Parathyroid adenoma (tissue), 2 donors: Measurements from ENCODE around the gene MVB12B.

Experiments used
- H2AFZ ChIP-seq: fragments of 300-600 bp; sonication (generic); one replicate; pipeline ENCODE4 v1.7.0; 2017; ENCODE audit warnings: antibody characterized with exemption, mild to moderate bottlenecking
- H3K27ac ChIP-seq: fragments of 300-600 bp; sonication (generic); one replicate; pipeline ENCODE4 v1.7.0; 2017
- H3K27me3 ChIP-seq: fragments of 300-600 bp; sonication (generic); one replicate; pipeline ENCODE4 v1.7.0; 2017; ENCODE audit warnings: low read length; ENCODE audit not compliant: control insufficient read depth, insufficient read depth
- H3K36me3 ChIP-seq: fragments of 300-600 bp; sonication (generic); one replicate; pipeline ENCODE4 v1.7.0; 2017; ENCODE audit warnings: low read length; ENCODE audit not compliant: control insufficient read depth, insufficient read depth
- H3K4me1 ChIP-seq: fragments of 300-600 bp; sonication (generic); one replicate; pipeline ENCODE4 v1.7.0; 2017; ENCODE audit warnings: control low read depth
- H3K4me2 ChIP-seq: fragments of 300-600 bp; sonication (generic); one replicate; pipeline ENCODE4 v1.7.0; 2017; ENCODE audit warnings: low read length
- H3K4me3 ChIP-seq: fragments of 300-600 bp; sonication (generic); one replicate; pipeline ENCODE4 v1.7.0; 2017; ENCODE audit warnings: low read depth, low read length
- H3K79me2 ChIP-seq: fragments of 300-600 bp; sonication (generic); one replicate; pipeline ENCODE4 v1.7.0; 2017; ENCODE audit warnings: control low read depth
- H3K9ac ChIP-seq: fragments of 300-600 bp; sonication (generic); one replicate; pipeline ENCODE4 v1.7.0; 2017; ENCODE audit warnings: mild to moderate bottlenecking
- H3K9me3 ChIP-seq: fragments of 300-600 bp; sonication (generic); one replicate; pipeline ENCODE4 v1.7.0; 2017; ENCODE audit warnings: low read length; ENCODE audit not compliant: control insufficient read depth
- TF ChIP-seq, protein P1 (sequence below): fragments of 300-600 bp; sonication (generic); IDR thresholded peaks from one replicate; pipeline ENCODE4 v1.7.0; 2017; ENCODE audit warnings: antibody characterized with exemption, mild to moderate bottlenecking
- donor health status: primary hyperparathyroidism.

The MVB12B gene

DNA sequence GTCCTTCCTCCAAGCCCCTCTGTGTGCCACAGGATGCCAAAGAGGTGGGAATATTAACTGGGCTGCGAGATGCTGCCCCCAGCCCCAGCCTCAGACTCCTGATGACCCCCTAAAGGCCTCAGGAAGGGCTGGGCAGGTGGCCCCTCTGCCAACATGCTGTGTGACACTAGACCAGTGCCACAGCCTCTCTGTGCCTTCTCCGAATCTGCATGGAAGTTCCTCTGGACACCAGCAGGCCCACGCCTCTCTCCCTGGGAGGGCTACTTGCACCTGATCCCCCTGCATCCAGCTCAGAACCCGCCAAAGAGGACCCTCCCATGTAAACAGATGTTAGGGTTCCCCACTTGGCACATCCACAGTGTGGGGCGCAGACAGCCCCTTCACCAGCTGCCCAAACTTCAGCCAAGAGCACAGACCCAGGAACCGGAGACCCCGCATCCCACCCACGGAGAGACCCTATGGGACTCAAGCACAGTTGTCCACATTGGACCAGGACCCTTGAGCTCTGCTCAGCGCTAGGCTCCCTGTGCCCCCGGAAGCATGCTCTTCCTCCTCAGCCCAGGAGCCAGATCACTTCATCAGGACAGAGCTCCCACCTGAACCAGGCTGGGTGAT is 195.5 kb downstream of the MVB12B start:
- no peak overlapping the region for H3K9ac ChIP-seq
- no peaks in the 10 kb centered on the region for H3K4me1 ChIP-seq
- H3K4me3 ChIP-seq, result no peak overlapping the region
- H3K4me2 ChIP-seq, result no peak overlapping the region
- no peaks in the 10 kb centered on the region for H3K36me3 ChIP-seq
- H3K79me2 ChIP-seq, result no peaks in the 10 kb centered on the region
- no peak overlapping the region for H3K27ac ChIP-seq
- H3K27me3 ChIP-seq, result no peaks in the 10 kb centered on the region
- H2AFZ ChIP-seq, result no peak overlapping the region
- no peaks in the 10 kb centered on the region for H3K9me3 ChIP-seq
- TF ChIP-seq, protein P1, sequence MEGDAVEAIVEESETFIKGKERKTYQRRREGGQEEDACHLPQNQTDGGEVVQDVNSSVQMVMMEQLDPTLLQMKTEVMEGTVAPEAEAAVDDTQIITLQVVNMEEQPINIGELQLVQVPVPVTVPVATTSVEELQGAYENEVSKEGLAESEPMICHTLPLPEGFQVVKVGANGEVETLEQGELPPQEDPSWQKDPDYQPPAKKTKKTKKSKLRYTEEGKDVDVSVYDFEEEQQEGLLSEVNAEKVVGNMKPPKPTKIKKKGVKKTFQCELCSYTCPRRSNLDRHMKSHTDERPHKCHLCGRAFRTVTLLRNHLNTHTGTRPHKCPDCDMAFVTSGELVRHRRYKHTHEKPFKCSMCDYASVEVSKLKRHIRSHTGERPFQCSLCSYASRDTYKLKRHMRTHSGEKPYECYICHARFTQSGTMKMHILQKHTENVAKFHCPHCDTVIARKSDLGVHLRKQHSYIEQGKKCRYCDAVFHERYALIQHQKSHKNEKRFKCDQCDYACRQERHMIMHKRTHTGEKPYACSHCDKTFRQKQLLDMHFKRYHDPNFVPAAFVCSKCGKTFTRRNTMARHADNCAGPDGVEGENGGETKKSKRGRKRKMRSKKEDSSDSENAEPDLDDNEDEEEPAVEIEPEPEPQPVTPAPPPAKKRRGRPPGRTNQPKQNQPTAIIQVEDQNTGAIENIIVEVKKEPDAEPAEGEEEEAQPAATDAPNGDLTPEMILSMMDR, result no peak

DNA sequence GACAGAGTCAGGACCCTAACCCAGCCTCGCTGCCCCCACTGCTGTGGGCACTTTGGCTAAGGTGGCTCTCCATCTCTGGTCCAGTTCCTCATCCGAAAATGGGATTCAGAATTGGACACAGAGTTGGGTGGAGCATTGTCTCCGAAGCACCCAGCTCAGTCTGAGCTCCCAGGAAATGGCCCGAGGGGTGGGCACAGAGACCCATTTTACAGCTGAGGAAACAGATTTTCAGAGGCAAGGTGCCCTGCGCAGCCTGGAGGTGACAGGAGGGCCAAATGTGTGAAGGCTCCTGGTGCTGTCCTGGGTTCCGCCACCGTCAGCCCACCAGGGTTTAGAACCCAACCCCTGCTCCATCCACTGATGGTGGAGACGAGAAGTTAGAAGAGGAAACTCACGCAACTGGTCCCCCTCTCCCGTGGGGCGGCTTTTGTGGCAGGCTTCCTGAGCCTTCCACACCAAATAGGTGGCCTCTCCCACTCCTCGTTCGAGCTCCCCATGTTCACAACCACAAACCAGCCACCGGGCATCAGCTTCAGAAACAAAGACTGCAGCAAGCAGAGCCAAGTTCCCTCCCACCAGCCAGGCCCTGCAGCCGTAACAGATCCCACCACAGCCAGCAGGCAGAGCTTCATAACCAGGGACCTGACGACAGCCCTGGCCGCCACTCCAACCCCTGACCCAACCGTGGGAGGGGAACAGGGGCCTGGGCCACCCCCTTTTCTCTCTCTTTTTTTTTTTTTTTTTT is 196.2 kb downstream of the MVB12B start:
- Histone ChIP-seq H3K27me3 (no peaks in the 10 kb centered on the region), H3K27ac (no peak overlapping the region), H3K79me2 (no peaks in the 10 kb centered on the region), H3K9me3 (no peaks in the 10 kb centered on the region), H3K36me3 (no peaks in the 10 kb centered on the region), H3K4me3 (no peak overlapping the region), H3K4me1 (no peaks in the 10 kb centered on the region), H3K9ac (no peak overlapping the region), H2AFZ (no peak overlapping the region), H3K4me2 (no peak overlapping the region)
- TF ChIP-seq, protein P1, result no peak

DNA sequence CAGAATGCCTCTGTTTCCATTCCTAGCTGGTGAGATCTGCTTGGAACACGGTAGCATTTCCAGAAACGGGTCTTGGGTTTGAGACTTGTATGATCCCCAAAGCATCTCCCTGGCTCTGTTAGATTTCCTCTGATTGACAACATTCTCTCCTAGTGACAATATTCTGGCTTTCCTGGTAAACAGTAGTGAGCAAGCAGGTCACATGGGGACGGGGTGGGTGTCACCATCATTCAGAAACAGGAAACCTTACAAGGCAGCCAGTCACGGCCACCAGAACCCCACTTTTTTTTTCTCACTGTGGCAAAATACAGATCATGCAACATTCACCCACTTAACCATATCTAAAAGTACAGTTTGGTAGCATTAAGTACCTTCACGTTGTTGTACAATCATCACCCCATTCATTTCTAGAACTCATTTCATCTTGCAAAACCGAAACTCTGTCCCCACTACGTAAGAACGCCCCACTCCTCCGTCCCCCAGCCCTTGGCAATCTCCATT is 197.0 kb downstream of the MVB12B start:
- H3K9ac ChIP-seq, result no peak overlapping the region
- no peaks in the 10 kb centered on the region for H3K27me3 ChIP-seq
- no peak overlapping the region for H3K4me2 ChIP-seq
- H3K4me1 ChIP-seq, result no peaks in the 10 kb centered on the region
- no peak overlapping the region for H3K4me3 ChIP-seq
- H3K27ac ChIP-seq, result no peak overlapping the region
- H3K9me3 ChIP-seq, result no peaks in the 10 kb centered on the region
- no peaks in the 10 kb centered on the region for H3K36me3 ChIP-seq
- TF ChIP-seq, protein P1, result no peak
- no peak overlapping the region for H2AFZ ChIP-seq
- H3K79me2 ChIP-seq, result no peaks in the 10 kb centered on the region

DNA sequence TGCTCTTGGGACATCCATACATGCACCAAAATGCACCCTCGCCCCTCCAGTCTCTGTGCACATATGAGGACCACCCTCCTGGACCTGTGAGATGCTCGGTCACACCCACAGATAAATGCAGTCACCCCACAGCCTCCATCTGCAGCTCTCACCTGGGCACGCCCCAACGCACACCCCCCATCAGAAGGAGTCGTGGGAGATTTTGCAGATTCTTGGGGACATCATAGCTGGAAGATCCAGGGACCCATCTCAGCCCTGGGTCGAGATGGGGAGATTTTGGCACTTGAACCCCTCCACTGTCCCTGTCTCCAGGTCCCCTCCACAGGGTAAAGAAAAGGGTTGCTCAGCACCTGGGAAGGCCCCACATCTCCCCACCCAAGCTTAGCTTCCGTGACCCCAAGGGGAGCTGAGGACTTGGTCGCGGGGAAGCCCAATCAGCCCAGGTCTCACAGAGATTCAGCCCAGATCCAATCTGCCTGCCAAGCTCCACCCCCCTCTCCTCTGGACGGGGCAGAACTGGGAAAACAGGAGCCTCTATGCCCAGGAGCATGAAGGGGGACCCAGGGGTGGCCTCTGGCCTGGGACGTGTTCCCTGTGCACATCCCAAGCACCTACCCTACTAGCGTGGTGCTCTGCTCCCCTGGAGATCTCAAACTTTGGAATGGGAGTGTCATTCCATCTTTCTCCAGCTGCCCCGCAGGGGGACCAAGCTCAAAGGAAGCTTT is 197.9 kb downstream of the MVB12B start:
- H3K4me3 ChIP-seq, result no peak overlapping the region
- TF ChIP-seq, protein P1, result no peak
- no peaks in the 10 kb centered on the region for H3K79me2 ChIP-seq
- H3K27ac ChIP-seq, result no peak overlapping the region
- no peaks in the 10 kb centered on the region for H3K36me3 ChIP-seq
- no peak overlapping the region for H3K4me2 ChIP-seq
- H3K4me1 ChIP-seq, result no peaks in the 10 kb centered on the region
- no peaks in the 10 kb centered on the region for H3K27me3 ChIP-seq
- H3K9me3 ChIP-seq, result no peaks in the 10 kb centered on the region
- no peak overlapping the region for H2AFZ ChIP-seq
- no peak overlapping the region for H3K9ac ChIP-seq
